ENCODE results near the gene TRIM62. TPM values are rescaled to one million over a fixed set of nuclear protein-coding genes. Genes with fewer than 3 reads are reported as not detected.

The TRIM62 gene
- total RNA-seq, 1 donor from 2014 or later = 4.8 TPM

DNA sequence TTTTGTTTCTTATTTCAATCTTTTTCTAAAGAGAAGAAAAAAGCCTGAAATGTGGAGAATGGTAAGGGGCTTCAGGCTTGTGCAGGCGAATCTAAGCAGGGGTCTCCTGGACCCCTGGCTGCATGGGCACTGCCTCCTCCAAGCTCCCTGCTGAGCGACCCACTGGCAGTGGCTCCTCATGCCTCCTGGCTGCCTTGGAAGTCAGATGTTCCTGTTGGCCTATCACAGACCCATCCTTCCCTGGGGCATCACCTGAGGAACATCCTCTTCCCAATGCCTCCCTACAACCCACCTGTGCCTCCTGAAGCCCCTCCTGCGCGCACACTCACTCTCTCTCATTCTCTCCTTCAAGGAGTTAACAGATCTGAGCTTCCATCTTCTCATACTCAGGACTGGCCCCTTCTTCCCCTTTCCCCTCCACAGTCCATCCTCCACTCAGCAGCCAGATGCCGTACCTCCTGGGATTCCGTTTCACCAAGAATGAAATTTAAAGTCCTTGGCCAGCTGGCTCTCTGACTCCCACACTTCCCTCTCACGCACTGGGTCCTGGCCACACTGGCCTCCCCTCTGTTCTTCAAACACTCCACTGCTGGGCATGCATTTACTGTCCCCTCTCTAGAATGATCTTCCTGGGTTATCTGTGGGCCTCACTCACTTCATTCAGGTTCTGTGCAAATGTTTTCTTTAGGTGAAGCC lies 59.2 kb downstream of the TRIM62 start:
- Histone ChIP-seq H3K4me3 (ENCODE audit: low read depth, low read length) (no peak overlapping the region), H3K36me3 (ENCODE audit: control insufficient read depth, insufficient read depth, low read length) (no peaks in the 10 kb centered on the region), H3K27me3 (ENCODE audit: control insufficient read depth, insufficient read depth, low read length) (no peaks in the 10 kb centered on the region)
- no peak for DNase-seq (ENCODE audit: low read depth)
- TF ChIP-seq, protein P1, sequence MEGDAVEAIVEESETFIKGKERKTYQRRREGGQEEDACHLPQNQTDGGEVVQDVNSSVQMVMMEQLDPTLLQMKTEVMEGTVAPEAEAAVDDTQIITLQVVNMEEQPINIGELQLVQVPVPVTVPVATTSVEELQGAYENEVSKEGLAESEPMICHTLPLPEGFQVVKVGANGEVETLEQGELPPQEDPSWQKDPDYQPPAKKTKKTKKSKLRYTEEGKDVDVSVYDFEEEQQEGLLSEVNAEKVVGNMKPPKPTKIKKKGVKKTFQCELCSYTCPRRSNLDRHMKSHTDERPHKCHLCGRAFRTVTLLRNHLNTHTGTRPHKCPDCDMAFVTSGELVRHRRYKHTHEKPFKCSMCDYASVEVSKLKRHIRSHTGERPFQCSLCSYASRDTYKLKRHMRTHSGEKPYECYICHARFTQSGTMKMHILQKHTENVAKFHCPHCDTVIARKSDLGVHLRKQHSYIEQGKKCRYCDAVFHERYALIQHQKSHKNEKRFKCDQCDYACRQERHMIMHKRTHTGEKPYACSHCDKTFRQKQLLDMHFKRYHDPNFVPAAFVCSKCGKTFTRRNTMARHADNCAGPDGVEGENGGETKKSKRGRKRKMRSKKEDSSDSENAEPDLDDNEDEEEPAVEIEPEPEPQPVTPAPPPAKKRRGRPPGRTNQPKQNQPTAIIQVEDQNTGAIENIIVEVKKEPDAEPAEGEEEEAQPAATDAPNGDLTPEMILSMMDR (IDR thresholded peaks at IDR 0.05; ENCODE audit: insufficient read depth, low read length, poor library complexity, severe bottlenecking) = no peak

- no peak overlapping the region for H3K4me3 ChIP-seq (ENCODE audit: low read depth, low read length)
- DNase-seq (ENCODE audit: low read depth) = no peak
- H3K27me3 ChIP-seq (ENCODE audit: control insufficient read depth, insufficient read depth, low read length) = no peaks in the 10 kb centered on the region
- TF ChIP-seq, protein P1 (IDR thresholded peaks at IDR 0.05; ENCODE audit: insufficient read depth, low read length, poor library complexity, severe bottlenecking) = no peak
- no peaks in the 10 kb centered on the region for H3K36me3 ChIP-seq (ENCODE audit: control insufficient read depth, insufficient read depth, low read length)
Measured at GRCh38 chr1:33121728-33122127, 60.1 kb downstream of the TRIM62 start.

DNA sequence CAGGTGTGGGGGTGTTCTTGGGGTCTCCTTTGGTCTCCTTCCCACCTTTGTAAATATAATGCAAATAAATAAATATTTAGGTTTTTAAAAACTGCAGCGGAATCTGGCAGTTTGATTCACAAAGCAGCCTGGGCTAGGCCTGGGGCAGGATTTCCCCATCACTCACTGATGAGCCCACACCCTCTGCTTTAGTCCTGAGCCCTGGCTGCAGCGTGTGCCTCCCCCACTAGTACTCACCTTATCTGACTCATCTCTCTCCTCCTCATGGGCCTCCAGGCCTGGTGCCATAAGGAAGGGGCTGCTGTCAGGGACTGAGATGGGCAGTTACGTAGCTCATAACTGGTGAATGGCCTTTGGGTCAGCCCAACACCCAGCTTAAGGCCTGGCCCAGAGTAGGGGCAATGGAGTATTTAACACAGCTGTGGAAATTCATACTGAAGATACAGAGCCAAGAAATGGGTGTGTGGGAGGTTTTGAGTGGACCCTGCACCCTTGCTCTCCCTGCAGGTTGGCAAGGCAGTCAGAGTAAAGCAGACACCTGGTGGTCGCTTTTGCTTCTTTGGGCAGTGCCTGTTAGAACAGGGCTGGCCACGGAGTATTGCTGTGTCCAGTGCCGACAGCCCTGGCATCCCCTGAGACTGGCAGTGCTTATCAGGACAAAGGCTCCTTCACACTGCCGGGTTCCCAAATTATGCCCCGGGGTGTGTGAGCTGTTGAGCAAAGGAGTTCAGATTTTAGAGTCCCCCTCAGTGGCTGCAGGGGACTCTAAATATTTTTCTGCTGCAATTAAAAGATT lies 61.2 kb downstream of the TRIM62 start:
- Histone ChIP-seq H3K36me3 (ENCODE audit: control insufficient read depth, insufficient read depth, low read length) (no peaks in the 10 kb centered on the region), H3K4me3 (ENCODE audit: low read depth, low read length) (no peak overlapping the region), H3K27me3 (ENCODE audit: control insufficient read depth, insufficient read depth, low read length) (no peaks in the 10 kb centered on the region)
- TF ChIP-seq, protein P1 (IDR thresholded peaks at IDR 0.05; ENCODE audit: insufficient read depth, low read length, poor library complexity, severe bottlenecking) = no peak
- DNase-seq (ENCODE audit: low read depth) = peak; percentile 65

DNA sequence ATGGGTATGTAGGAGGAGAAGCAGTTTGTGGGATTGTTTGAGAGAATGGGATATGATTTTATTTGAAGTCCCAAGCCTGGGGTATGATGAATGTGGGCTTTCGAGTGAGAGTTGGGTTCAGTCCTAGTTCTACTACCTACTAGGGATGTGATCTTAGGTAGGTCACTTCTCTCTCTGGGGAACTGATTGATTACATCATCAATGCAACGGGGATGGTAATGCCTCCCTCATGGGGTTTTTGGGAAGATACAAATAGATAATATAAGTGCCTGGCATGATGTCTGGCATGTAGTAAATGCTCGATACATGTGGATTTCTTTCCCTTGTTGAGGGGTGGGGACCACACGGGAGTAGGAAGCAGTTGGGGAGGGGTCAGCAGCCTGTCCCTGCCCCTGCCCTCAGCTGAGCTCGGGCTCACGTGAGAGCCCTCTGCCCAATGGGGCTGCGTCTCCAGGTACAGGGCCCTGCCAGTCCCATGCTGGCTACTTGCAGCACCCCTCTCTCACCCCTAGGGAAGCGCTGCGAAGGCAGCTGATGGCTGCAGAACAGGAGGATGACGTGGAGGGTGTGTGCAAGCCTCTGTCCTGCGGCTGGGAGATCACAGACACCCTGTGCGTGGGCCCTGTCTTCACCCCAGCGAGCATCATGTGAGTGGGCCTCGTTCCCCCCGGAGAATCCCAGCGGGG lies 62.2 kb downstream of the TRIM62 start:
- no peaks in the 10 kb centered on the region for H3K36me3 ChIP-seq (ENCODE audit: control insufficient read depth, insufficient read depth, low read length)
- DNase-seq (ENCODE audit: low read depth) = no peak
- TF ChIP-seq, protein P1 (IDR thresholded peaks at IDR 0.05; ENCODE audit: insufficient read depth, low read length, poor library complexity, severe bottlenecking) = peak; percentile 37
- no peak overlapping the region for H3K4me3 ChIP-seq (ENCODE audit: low read depth, low read length)
- no peaks in the 10 kb centered on the region for H3K27me3 ChIP-seq (ENCODE audit: control insufficient read depth, insufficient read depth, low read length)

DNA sequence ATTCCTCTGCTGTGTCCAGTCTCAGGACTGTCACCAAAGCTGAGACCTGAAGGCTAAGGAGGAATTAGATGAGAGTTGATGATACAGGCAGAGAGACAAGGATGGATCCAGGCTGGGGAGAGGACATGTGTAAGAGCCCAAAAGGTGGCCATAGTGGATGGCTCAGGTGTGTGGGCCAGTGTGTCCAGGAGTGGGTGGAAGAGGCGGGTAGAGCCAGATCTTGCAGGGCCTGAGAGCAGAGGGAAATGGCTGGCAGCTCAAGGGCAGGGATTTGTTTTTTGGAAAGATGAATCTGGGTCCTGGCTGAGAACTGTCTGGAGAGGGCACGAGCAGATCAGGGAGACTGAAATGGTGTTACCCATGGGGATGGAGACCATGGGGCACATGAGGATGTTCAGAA lies 62.8 kb downstream of the TRIM62 start:
- no peak for DNase-seq (ENCODE audit: low read depth)
- H3K4me3 ChIP-seq (ENCODE audit: low read depth, low read length) = no peak overlapping the region
- no peaks in the 10 kb centered on the region for H3K36me3 ChIP-seq (ENCODE audit: control insufficient read depth, insufficient read depth, low read length)
- TF ChIP-seq, protein P1 (IDR thresholded peaks at IDR 0.05; ENCODE audit: insufficient read depth, low read length, poor library complexity, severe bottlenecking) = no peak
- H3K27me3 ChIP-seq (ENCODE audit: control insufficient read depth, insufficient read depth, low read length) = no peaks in the 10 kb centered on the region

Data from kidney epithelial cell (primary cell).